Measurements from ENCODE around the gene STPG1.

The STPG1 gene

GRCh38 chr1:24311741-24312140 is 101.8 kb downstream of the STPG1 start:
- no peak for DNase-seq

- no peak for DNase-seq
These were observed 102.3 kb downstream of the STPG1 start for GRCh38 chr1:24311234-24311633.

- no peak for DNase-seq
These were observed 103.7 kb downstream of the STPG1 start for GRCh38 chr1:24309762-24310485.

- no peak for DNase-seq
These were observed 105.1 kb downstream of the STPG1 start for GRCh38 chr1:24308365-24309015.

All from NCI-H1105 treated with DMSO at 0.1 percent for 48 hours (cell line).